ENCODE measurements around the gene EPG5. TPM values are rescaled to one million over a fixed set of nuclear protein-coding genes. Genes with fewer than 3 reads are reported as not detected.

Gene EPG5
- total and polyA plus RNA-seq, 10 of the 15 experiments (the other 5 are each of a cell fraction or from before 2014, with no cell fraction given), result 1.9 to 27.7 (median 9.0) TPM

- TF ChIP-seq NFIC (IDR thresholded peaks at IDR 0.05; ENCODE audit: low read depth, low read length) (no peak), HDGF (IDR thresholded peaks at IDR 0.05) (no peak), CBFB (IDR thresholded peaks at IDR 0.05; ENCODE audit: low read depth) (no peak), SUZ12 (IDR thresholded peaks at IDR 0.05; ENCODE audit: unreplicated experiment) (no peak)
Measured at GRCh38 chr18:45829855-45830254, 137.3 kb downstream of the EPG5 start (continued).

GRCh38 chr18:45828917-45829811, 138.0 kb downstream of the EPG5 start:
- H3K4me2 ChIP-seq (ENCODE audit: control insufficient read depth, insufficient read depth), result no peak overlapping the region
- no peaks in the 10 kb centered on the region for H4K20me1 ChIP-seq (ENCODE audit: control insufficient read depth, insufficient read depth)
- CTCF ChIA-PET, result interaction anchor here (0.6 to 1.4 kb wide), 3 partner anchors 20 to 74 kb away, joined by 3 to 7 read pairs (median 3); no protein-coding TSS in a partner anchor
- H3K9ac ChIP-seq (ENCODE audit: control insufficient read depth, insufficient read depth, low read length), result no peak overlapping the region
- ATAC-seq (no peak), FAIRE-seq (no peak), DNase-seq (ENCODE audit: low read depth, low spot score) (no peak)
- 57% methylated on average over 8 of the region's 9 CpGs for WGBS (ENCODE audit: insufficient coverage, insufficient replicate concordance, low lambda C conversion rate, missing lambda C conversion rate)
- RAD21 ChIA-PET (ENCODE audit: unreplicated experiment), result no interaction called here
- H3K4me1 ChIP-seq (ENCODE audit: control insufficient read depth, insufficient read depth, low read length), result peaks cover 18% of the 10 kb centered on the region
- H3K36me3 ChIP-seq (ENCODE audit: control insufficient read depth in 2 of 2, insufficient read depth in 2 of 2, low read length in 1 of 2), result no peaks in the 10 kb centered on the region
- no peaks in the 10 kb centered on the region for H3K9me3 ChIP-seq (replicated peaks; ENCODE audit: control insufficient read depth, insufficient read depth, low read length)
- no peaks in the 10 kb centered on the region for H3K79me2 ChIP-seq (ENCODE audit: control insufficient read depth, insufficient read depth, low read length)
- POLR2A ChIA-PET, result no interaction called here
- H2AFZ ChIP-seq (ENCODE audit: control insufficient read depth, low read depth, low read length), result no peak overlapping the region
- no peaks in the 10 kb centered on the region for H3K27me3 ChIP-seq (replicated peaks in 1 of 2; ENCODE audit: control insufficient read depth in 2 of 2, insufficient read depth in 2 of 2, low read length in 1 of 2)
- in situ Hi-C loops (cut with MboI), result no loop called here
- intact Hi-C loops (cut with micrococcal nuclease; ENCODE audit: unreplicated experiment), result no loop called here
- H3K27ac ChIP-seq (ENCODE audit: control insufficient read depth, insufficient read depth), result no peak overlapping the region
- BruUV-seq (replicated peaks), result no TSS peak
- SMC1A ChIA-PET (ENCODE audit: uncharacterized antibody, unreplicated experiment), result interaction anchor here (0.6 kb wide), 1 partner anchor 13 kb away, joined by 3 read pairs; no protein-coding TSS in a partner anchor
- no peak overlapping the region for H3K4me3 ChIP-seq
- TF ChIP-seq BACH1 (IDR thresholded peaks at IDR 0.05; ENCODE audit: borderline replicate concordance) (no peak), SUPT20H (IDR thresholded peaks at IDR 0.05; ENCODE audit: borderline replicate concordance, control insufficient read depth, low read depth, low read length) (no peak), CTCF (IDR thresholded peaks at IDR 0.05 in 2 of 3, conservative IDR thresholded peaks at IDR 0.05 in 1 of 3; ENCODE audit: control insufficient read depth in 2 of 3, extremely low read depth in 1 of 3, insufficient read depth in 1 of 3, low read depth in 3 of 3, low read length in 3 of 3) (no peak), GABPA (IDR thresholded peaks at IDR 0.05; ENCODE audit: low read depth) (no peak), USF2 (IDR thresholded peaks at IDR 0.05; ENCODE audit: borderline replicate concordance, low read depth, low read length) (no peak), MEF2A (IDR thresholded peaks at IDR 0.05; ENCODE audit: insufficient read depth, low read depth, low read length) (no peak), POLR2AphosphoS5 (IDR thresholded peaks at IDR 0.05; ENCODE audit: low read length) (no peak), ZNF217 (IDR thresholded peaks at IDR 0.05) (no peak), RAD21 (IDR thresholded peaks at IDR 0.05; ENCODE audit: insufficient read depth, low read depth, low read length) (no peak), BCL11A (IDR thresholded peaks at IDR 0.05; ENCODE audit: low read depth, low read length) (no peak), HSF1 (IDR thresholded peaks at IDR 0.05; ENCODE audit: low read depth, low read length) (no peak), CBX5 (IDR thresholded peaks at IDR 0.05; ENCODE audit: low read depth) (no peak), NR2C1 (IDR thresholded peaks at IDR 0.05) (no peak)
